IMR-90 (cell line): ENCODE results near the gene BACH1.

Source experiments
- BHLHE40 ChIP-seq: fragments of 150-350 bp; IDR thresholded peaks from 2 replicates; pipeline ENCODE4 v1.6.1; 2016; ENCODE audit warnings: mild to moderate bottlenecking, low read depth, low read length
- CEBPB ChIP-seq: IDR thresholded peaks from 2 replicates; pipeline ENCODE4 v1.6.1; 2012; ENCODE audit warnings: low read depth, low read length, improper control_type of control experiment
- CTCF ChIP-seq: conservative IDR thresholded peaks from 2 replicates; pipeline ENCODE4 v1.5.1; 2012; ENCODE audit warnings: mild to moderate bottlenecking, low read depth, low read length, improper control_type of control experiment
- FOS ChIP-seq: fragments of 150-350 bp; IDR thresholded peaks from 2 replicates; pipeline ENCODE4 v1.6.1; 2016; ENCODE audit warnings: low read depth, low read length
- MAZ ChIP-seq: IDR thresholded peaks from 2 replicates; pipeline ENCODE4 v1.6.1; 2012; ENCODE audit warnings: low read depth, mild to moderate bottlenecking, low read length, improper control_type of control experiment, moderate library complexity, borderline replicate concordance
- POLR2A ChIP-seq: IDR thresholded peaks from 2 replicates; pipeline ENCODE4 v1.6.1; 2012; ENCODE audit warnings: mild to moderate bottlenecking, low read depth, low read length
- RAD21 ChIP-seq: IDR thresholded peaks from 2 replicates; pipeline ENCODE4 v1.6.1; 2012; ENCODE audit warnings: low read length, improper control_type of control experiment
- USF2 ChIP-seq: fragments of 150-350 bp; IDR thresholded peaks from 2 replicates; pipeline ENCODE4 v1.6.1; 2017; ENCODE audit warnings: mild to moderate bottlenecking, antibody characterized with exemption, low read length, low read depth
- TF ChIP-seq, protein P1 (sequence below): fragments of 150-350 bp; IDR thresholded peaks from 2 replicates; pipeline ENCODE4 v1.6.1; 2016; ENCODE audit warnings: low read depth, mild to moderate bottlenecking, low read length, moderate library complexity, borderline replicate concordance

GRCh38 chr21:29335720-29336119, 37.0 kb downstream of the BACH1 start:
- TF ChIP-seq POLR2A: no peak
- no peak for TF ChIP-seq CTCF
- TF ChIP-seq RAD21: no peak; the same call in 1 of the 2 replicates
- TF ChIP-seq CEBPB: peak; percentile 52; the same call in 1 of the 2 replicates
- TF ChIP-seq FOS: no peak
- TF ChIP-seq USF2: no peak
- TF ChIP-seq BHLHE40: no peak
- TF ChIP-seq, protein P1, sequence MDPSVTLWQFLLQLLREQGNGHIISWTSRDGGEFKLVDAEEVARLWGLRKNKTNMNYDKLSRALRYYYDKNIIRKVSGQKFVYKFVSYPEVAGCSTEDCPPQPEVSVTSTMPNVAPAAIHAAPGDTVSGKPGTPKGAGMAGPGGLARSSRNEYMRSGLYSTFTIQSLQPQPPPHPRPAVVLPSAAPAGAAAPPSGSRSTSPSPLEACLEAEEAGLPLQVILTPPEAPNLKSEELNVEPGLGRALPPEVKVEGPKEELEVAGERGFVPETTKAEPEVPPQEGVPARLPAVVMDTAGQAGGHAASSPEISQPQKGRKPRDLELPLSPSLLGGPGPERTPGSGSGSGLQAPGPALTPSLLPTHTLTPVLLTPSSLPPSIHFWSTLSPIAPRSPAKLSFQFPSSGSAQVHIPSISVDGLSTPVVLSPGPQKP: no peak
- TF ChIP-seq MAZ: no peak
